Diencephalon (tissue), 1 donor: Measurements from ENCODE around the gene PPA1. TPM values are rescaled to one million over a fixed set of nuclear protein-coding genes. Genes with fewer than 3 reads are reported as not detected.

Experiments used
- small RNA-seq: library from RNA; depleted of rRNA; stranded (forward); fragments of <200 nt; gene quantifications from one replicate; pipeline ENCODE3, GENCODE V24; 2014
- total RNA-seq: library from RNA; depleted of rRNA; stranded (reverse); fragments of >200 nt; gene quantifications from one replicate; pipeline ENCODE4 v1.2.3, GENCODE V29; 2014

The PPA1 gene
- 207 TPM for total RNA-seq

GRCh38 chr10:70233109-70233938, at the start of gene PPA1:
PPA1 (minus strand) TSS chr10:70233429; CDS start chr10:70233327, 102 bp downstream.

Small RNAs within 50 kb of the gene (small RNA-seq; reads per million reads assigned to genes)
- gene RPS25P9: not detected

Other genes with a start within 250 kb of the PPA1 start
- gene MACROH2A2, start 180.6 kb downstream of the PPA1 start, total RNA-seq: 45.7 TPM
- gene AIFM2, start 100.6 kb downstream of the PPA1 start, total RNA-seq: 3.9 TPM
- 6.7 TPM for gene TYSND1, start 86.7 kb downstream of the PPA1 start, total RNA-seq
- 160 TPM for gene SAR1A, start 62.9 kb downstream of the PPA1 start, total RNA-seq
- 5.1 TPM for gene NPFFR1, start 50.6 kb upstream of the PPA1 start, total RNA-seq
- gene LRRC20, start 149.2 kb upstream of the PPA1 start, total RNA-seq: 12.9 TPM
- gene EIF4EBP2, start 170.7 kb upstream of the PPA1 start, total RNA-seq: 65.3 TPM
- 3.5 TPM for gene NODAL, start 208.3 kb upstream of the PPA1 start, total RNA-seq
- gene PALD1, start 245.3 kb upstream of the PPA1 start, total RNA-seq: 12.7 TPM